IPS-20b (cell line): ENCODE data around the gene CEP72.

Source experiments
- H3K27ac ChIP-seq: one replicate; pipeline ENCODE4 v1.5.1; 2013; ENCODE audit warnings: low read length
- H3K27me3 ChIP-seq: 2 replicates; pipeline ENCODE4 v1.6.1; 2013; ENCODE audit warnings: mild to moderate bottlenecking, low read length, inconsistent platforms; ENCODE audit not compliant: insufficient read depth
- H3K36me3 ChIP-seq: 2 replicates; pipeline ENCODE4 v1.6.1; 2013; ENCODE audit warnings: low read depth, mild to moderate bottlenecking, inconsistent platforms, low read length, moderate library complexity; ENCODE audit not compliant: insufficient read depth
- H3K4me1 ChIP-seq: 2 replicates; pipeline ENCODE4 v1.6.1; 2013; ENCODE audit warnings: mild to moderate bottlenecking, control low read depth, inconsistent platforms, low read length, moderate library complexity; ENCODE audit not compliant: insufficient read depth
- H3K4me3 ChIP-seq: 2 replicates; pipeline ENCODE4 v1.5.1; 2013; ENCODE audit warnings: mild to moderate bottlenecking, low read length, inconsistent platforms
- H3K9ac ChIP-seq: 2 replicates; pipeline ENCODE4 v1.6.1; 2013; ENCODE audit warnings: low read depth, mild to moderate bottlenecking, inconsistent platforms, low read length, moderate library complexity
- H3K9me3 ChIP-seq: 2 replicates; pipeline ENCODE4 v1.6.1; 2013; ENCODE audit warnings: mild to moderate bottlenecking, low read depth, low read length, inconsistent platforms; ENCODE audit not compliant: insufficient read depth

Gene CEP72

GRCh38 chr5:643811-644271 lies 31.7 kb downstream of the CEP72 start:
- Histone ChIP-seq H3K9me3 (peaks cover 15% of the 10 kb centered on the region), H3K36me3 (peaks cover 87% of the 10 kb centered on the region), H3K4me3 (no peak overlapping the region)

DNA sequence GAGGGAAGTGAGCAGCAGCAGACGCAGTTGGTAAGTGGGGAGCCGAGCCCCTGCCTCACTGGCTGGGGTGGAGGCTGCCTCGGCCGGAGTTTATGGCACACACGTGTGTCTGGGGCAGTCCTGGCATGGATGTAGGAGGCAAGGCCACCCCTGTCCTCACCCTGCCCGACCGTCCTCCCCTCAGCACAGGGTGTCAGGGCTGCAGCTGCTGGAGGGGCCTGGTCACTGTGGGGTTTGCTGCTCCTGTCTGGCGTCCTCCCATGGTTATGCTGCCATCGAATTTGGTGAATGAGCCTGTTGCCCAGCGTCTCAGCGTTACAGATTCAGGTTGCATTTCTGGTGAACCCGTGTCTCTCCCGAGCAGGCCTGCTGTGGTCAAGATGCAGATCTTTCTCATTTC lies 32.4 kb downstream of the CEP72 start:
- H3K36me3 ChIP-seq: peaks cover 87% of the 10 kb centered on the region
- H3K4me1 ChIP-seq: no peaks in the 10 kb centered on the region

More at GRCh38 chr5:643811-644271, 31.7 kb downstream of the CEP72 start:
- H3K4me1 ChIP-seq: no peaks in the 10 kb centered on the region
- H3K9ac ChIP-seq: no peak overlapping the region
- no peak overlapping the region for H3K27ac ChIP-seq
- H3K27me3 ChIP-seq: no peaks in the 10 kb centered on the region

DNA sequence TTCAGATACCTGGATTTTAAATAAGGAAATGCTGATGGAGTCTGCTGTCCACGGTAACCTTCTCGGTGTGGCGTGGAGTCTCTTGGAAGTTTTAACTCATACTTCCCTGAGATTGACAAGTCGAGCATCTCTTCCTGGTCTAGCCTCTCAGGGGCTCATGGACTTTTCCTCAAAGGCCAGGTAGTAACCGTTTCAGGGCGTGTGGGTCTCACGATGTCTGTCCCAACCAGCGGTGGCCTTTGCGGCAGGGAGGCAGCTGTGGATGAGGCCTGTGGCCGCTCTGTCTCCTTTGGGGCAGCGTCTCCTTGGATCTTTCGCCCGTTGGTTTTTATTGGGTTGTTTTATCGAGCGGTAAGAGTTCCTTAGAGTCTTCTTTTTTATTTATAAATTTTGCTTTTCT lies 32.8 kb downstream of the CEP72 start:
- H3K36me3 ChIP-seq: peaks cover 82% of the 10 kb centered on the region
- H3K4me1 ChIP-seq: no peaks in the 10 kb centered on the region
- H3K4me3 ChIP-seq: no peak overlapping the region
- no peak overlapping the region for H3K27ac ChIP-seq
- no peak overlapping the region for H3K9ac ChIP-seq
- H3K9me3 ChIP-seq: peaks cover 26% of the 10 kb centered on the region
- H3K27me3 ChIP-seq: no peaks in the 10 kb centered on the region

More for the DNA sequence above, 32.4 kb downstream of the CEP72 start:
- no peaks in the 10 kb centered on the region for H3K27me3 ChIP-seq
- H3K9me3 ChIP-seq: peaks cover 21% of the 10 kb centered on the region
- no peak overlapping the region for H3K27ac ChIP-seq
- no peak overlapping the region for H3K9ac ChIP-seq
- no peak overlapping the region for H3K4me3 ChIP-seq

DNA sequence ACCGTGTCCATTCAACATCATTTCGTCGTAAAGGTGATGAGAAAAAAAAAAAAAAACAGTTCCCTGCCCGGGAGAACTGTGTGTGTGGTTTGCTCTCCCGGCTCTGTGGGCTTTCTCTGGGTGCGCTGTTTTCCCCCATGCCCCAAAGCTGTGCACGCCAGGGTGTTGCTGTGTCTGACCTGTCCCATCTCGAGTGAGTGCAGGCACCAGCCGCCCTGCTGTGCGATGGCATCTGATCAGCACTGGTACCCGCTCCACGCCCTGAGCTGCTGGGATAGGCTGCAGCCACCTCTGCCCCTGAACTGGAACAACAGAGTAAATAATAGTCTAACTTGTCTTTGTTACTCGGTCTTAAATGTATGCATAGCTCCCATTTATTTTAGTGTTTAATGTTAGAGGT lies 33.3 kb downstream of the CEP72 start:
- H3K4me3 ChIP-seq: no peak overlapping the region

DNA sequence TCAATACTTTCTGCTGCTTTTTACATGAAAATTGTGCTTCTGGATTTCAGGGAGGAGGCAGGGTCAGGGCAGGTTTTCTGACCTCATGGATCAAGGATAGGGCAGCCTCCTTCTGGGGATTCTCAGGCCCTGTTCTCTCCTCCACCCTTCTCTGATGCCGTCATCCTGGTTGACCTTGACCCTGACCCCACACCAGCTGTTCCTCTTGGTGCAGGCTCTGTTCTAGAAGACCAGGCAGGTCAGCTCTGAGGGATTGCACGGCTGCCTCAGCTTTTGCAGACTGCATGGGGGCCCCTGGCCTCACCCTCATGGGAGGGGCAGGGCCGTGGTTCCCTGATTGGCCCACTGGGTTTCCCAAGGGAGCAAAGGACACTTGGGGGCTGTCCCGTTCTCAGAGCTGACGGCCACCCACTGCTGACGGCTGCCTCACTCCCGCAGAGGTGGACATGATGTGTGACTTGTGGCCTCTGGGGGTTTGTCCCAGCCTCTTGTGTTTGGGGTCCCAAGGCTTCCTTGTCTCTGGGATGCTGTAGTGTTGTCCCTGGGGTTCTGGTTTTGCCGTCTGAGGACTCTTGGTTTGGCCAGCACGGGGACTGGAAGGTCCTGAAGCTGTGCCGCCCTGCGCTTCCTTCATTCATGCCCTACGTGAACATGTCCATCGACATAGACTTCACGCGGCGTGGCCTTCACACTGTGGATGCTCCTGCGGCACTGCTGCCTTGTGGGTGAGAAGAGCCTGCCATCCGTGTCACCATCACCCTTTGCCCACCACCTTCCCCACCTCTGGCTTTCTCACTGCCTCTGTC lies 34.5 kb downstream of the CEP72 start:
- peaks cover 71% of the 10 kb centered on the region for H3K36me3 ChIP-seq
- H3K27me3 ChIP-seq: no peaks in the 10 kb centered on the region
- H3K9ac ChIP-seq: no peak overlapping the region
- H3K27ac ChIP-seq: no peak overlapping the region
- peaks cover 27% of the 10 kb centered on the region for H3K9me3 ChIP-seq
- H3K4me3 ChIP-seq: no peak overlapping the region
- H3K4me1 ChIP-seq: no peaks in the 10 kb centered on the region

More for the DNA sequence above, 33.3 kb downstream of the CEP72 start:
- Histone ChIP-seq H3K27me3 (no peaks in the 10 kb centered on the region), H3K27ac (no peak overlapping the region), H3K9ac (no peak overlapping the region), H3K4me1 (no peaks in the 10 kb centered on the region), H3K9me3 (peaks cover 27% of the 10 kb centered on the region), H3K36me3 (peaks cover 78% of the 10 kb centered on the region)

DNA sequence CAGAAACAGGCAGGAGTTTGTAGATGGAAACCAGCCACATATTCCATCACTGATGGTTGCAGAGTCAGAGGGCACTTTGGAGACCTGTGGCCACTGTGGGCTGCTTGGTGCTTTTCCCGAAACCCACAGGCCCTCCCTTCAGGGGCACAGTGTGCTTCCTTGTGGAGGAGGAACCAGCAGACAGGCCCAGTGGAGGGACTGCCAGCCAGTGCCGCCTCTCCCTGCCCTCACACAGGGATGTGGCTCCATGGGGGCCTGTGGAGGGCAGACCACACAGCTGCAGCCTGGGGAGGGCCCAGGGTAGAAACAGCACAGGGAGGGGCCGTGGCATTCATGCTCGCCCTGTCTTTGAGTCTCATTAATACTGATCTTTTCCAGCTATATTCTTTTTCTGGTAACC lies 35.2 kb downstream of the CEP72 start:
- no peaks in the 10 kb centered on the region for H3K4me1 ChIP-seq
- H3K9me3 ChIP-seq: peaks cover 27% of the 10 kb centered on the region
- no peaks in the 10 kb centered on the region for H3K27me3 ChIP-seq
- H3K4me3 ChIP-seq: no peak overlapping the region
- H3K36me3 ChIP-seq: peaks cover 71% of the 10 kb centered on the region
- H3K9ac ChIP-seq: no peak overlapping the region
- no peak overlapping the region for H3K27ac ChIP-seq

GRCh38 chr5:647727-648126 lies 35.6 kb downstream of the CEP72 start:
- Histone ChIP-seq H3K4me3 (no peak overlapping the region), H3K27ac (no peak overlapping the region), H3K27me3 (no peaks in the 10 kb centered on the region), H3K9me3 (peaks cover 27% of the 10 kb centered on the region), H3K4me1 (no peaks in the 10 kb centered on the region), H3K36me3 (peaks cover 71% of the 10 kb centered on the region), H3K9ac (no peak overlapping the region)

GRCh38 chr5:651296-652022 lies 39.3 kb downstream of the CEP72 start:
- no peak overlapping the region for H3K4me3 ChIP-seq
- no peaks in the 10 kb centered on the region for H3K4me1 ChIP-seq
- no peak overlapping the region for H3K27ac ChIP-seq
- H3K27me3 ChIP-seq: no peaks in the 10 kb centered on the region
- H3K36me3 ChIP-seq: peaks cover 66% of the 10 kb centered on the region
- H3K9ac ChIP-seq: no peak overlapping the region
- peaks cover 27% of the 10 kb centered on the region for H3K9me3 ChIP-seq

DNA sequence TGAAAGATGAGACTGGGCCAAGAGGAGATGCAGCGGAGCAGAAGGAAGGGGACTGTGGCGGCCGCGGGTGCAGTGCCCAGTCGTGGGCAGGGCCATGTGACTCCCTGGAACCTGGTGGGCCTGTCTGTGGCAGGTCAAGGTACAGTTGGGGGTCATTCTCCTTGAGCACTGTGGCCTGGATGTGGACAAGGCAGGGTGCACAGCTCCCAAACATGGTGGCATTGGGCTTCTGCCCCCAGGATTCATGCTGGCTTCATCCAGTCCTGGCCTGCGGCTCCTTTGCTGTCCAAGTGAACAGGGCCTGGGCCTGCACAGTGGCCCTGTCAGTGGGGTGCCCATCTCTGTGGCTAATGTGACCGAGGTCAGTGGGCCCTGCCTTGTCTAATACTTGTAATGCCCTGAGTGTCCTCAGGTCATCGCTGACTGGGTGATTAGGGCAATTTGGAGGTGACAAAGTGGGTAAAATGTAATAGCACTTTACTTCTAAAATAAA lies 39.9 kb downstream of the CEP72 start:
- H3K27ac ChIP-seq: no peak overlapping the region
- H3K9me3 ChIP-seq: peaks cover 27% of the 10 kb centered on the region
- H3K36me3 ChIP-seq: peaks cover 66% of the 10 kb centered on the region
- H3K9ac ChIP-seq: no peak overlapping the region
- H3K27me3 ChIP-seq: no peaks in the 10 kb centered on the region
- H3K4me1 ChIP-seq: no peaks in the 10 kb centered on the region
- H3K4me3 ChIP-seq: no peak overlapping the region

DNA sequence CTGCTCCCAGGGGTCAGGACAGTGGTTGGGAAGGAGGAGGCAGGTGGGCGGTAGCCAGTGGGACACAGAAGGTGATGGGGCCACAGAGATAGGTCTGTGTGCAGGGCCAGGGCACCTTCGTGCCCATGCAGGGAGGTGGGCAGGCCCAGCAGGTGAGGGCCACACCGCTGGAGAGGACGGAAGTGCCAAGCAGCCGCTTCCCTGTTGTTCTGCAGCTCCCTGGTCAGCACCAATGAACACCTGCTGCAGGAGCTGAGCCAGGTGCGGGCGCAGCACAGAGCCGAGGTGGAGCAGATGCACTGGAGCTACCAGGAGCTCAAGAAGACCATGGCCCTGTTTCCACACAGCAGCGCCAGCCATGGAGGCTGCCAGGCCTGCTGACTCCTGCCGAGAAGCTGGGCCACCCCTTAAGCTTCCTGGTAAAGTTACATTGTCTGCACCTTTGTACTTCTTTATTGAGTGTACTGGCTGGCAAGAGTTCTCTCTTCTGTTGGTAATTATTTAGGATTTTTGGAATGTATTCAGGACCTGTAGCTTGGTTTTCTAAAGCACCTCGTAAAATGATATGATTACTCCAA lies 40.7 kb downstream of the CEP72 start:
- no peak overlapping the region for H3K27ac ChIP-seq
- no peak overlapping the region for H3K9ac ChIP-seq
- no peaks in the 10 kb centered on the region for H3K27me3 ChIP-seq
- no peaks in the 10 kb centered on the region for H3K4me1 ChIP-seq
- H3K4me3 ChIP-seq: no peak overlapping the region
- H3K9me3 ChIP-seq: peaks cover 20% of the 10 kb centered on the region
- H3K36me3 ChIP-seq: peaks cover 66% of the 10 kb centered on the region

DNA sequence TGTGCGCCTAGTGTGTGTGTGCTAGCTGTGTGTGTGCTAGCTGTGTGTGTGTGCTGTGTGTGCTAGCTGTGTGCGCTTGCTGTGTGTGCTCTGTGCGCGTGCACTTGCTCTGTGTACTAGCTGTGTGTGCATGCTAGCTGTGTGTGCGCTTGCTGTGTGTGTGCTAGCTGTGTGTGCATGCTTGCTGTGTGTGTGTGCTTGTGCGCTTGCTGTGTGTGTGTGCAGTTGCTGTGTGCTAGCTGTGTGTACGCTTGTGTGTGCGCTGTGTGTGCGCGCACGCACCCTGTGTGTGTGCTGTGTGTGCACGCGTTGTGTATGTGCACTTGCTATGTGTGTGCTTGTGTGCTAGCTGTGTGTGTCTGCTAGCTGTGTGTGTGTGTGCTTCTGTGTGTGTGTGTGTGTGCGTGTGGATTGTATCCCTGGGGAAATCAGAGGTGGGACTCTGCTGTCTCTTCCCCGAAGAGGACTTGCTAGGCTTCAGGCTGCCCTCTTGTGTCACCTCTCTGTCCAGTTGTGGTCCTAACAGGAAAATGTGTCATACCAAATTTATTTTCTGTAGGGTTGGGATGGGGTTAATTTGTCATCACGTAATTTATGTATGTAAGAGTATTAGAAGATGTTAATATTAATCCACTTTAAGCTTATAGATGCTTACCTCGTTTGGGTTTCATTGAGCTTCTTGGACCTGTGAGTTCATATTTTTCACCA lies 42.1 kb downstream of the CEP72 start:
- Histone ChIP-seq H3K4me3 (no peak overlapping the region), H3K36me3 (peaks cover 62% of the 10 kb centered on the region), H3K27me3 (no peaks in the 10 kb centered on the region), H3K27ac (no peak overlapping the region), H3K9ac (no peak overlapping the region), H3K9me3 (peaks cover 9% of the 10 kb centered on the region), H3K4me1 (no peaks in the 10 kb centered on the region)
